HEK293T (cell line): Measurements from ENCODE around the gene XG.

ENCODE experiments used
- ARNT ChIP-seq: fragments of 450-650 bp; IDR thresholded peaks from 2 replicates; pipeline ENCODE4 v1.6.1; 2017; ENCODE audit warnings: mild to moderate bottlenecking
- ELF4 ChIP-seq: fragments of 450-650 bp; IDR thresholded peaks from 2 replicates; pipeline ENCODE4 v1.6.1; 2017; ENCODE audit warnings: antibody characterized with exemption
- FOXM1 ChIP-seq: fragments of 450-650 bp; IDR thresholded peaks from 2 replicates; pipeline ENCODE4 v1.6.1; 2017; ENCODE audit warnings: mild to moderate bottlenecking, borderline replicate concordance
- LEF1 ChIP-seq: fragments of 450-650 bp; IDR thresholded peaks from 2 replicates; pipeline ENCODE4 v1.6.1; 2017; ENCODE audit warnings: mild to moderate bottlenecking, borderline replicate concordance
- SP1 ChIP-seq: fragments of 450-650 bp; IDR thresholded peaks from 2 replicates; pipeline ENCODE4 v1.6.1; 2017
- TARDBP ChIP-seq: fragments of 450-650 bp; IDR thresholded peaks from 2 replicates; pipeline ENCODE4 v1.6.1; 2016
- ZNF384 ChIP-seq: fragments of 450-650 bp; IDR thresholded peaks from 2 replicates; pipeline ENCODE4 v1.6.1; 2016
- TF ChIP-seq, protein P1 (sequence below): fragments of 450-650 bp; IDR thresholded peaks from 2 replicates; pipeline ENCODE4 v1.6.1; 2016

DNA sequence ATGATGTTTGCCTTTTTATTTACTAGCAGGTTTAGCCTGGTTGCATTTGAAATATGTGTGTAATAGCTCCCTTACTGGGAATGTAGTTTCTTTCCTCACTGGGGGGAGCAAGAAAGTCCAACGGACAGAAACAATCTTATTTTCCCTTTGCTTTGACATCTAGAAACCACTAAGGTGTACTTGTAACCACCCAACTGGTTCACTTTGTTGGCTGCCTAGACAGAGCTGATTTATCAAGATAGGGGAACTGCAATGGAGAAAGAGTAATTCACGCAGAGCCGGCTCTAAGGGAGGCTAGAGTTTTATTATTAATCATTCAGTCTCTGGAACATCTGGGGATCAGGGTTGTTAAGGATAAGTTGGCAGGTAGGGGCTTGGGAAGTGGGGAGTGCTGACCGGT, 30.3 kb downstream of the XG start:
- TF ChIP-seq LEF1 (no peak), TARDBP (no peak), ZNF384 (no peak), FOXM1 (no peak), ELF4 (no peak), SP1 (no peak), ARNT (no peak)
- TF ChIP-seq, protein P1, sequence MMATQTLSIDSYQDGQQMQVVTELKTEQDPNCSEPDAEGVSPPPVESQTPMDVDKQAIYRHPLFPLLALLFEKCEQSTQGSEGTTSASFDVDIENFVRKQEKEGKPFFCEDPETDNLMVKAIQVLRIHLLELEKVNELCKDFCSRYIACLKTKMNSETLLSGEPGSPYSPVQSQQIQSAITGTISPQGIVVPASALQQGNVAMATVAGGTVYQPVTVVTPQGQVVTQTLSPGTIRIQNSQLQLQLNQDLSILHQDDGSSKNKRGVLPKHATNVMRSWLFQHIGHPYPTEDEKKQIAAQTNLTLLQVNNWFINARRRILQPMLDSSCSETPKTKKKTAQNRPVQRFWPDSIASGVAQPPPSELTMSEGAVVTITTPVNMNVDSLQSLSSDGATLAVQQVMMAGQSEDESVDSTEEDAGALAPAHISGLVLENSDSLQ: no peak
